Stomach smooth muscle (tissue), 2 donors: ENCODE results near the gene SNU13.
"Not testable (repeated sequence)": the region's sequence is repeated elsewhere in the genome, so short reads cannot be mapped to it uniquely, and the experiment has no call there.

Experiments
- H3K27ac ChIP-seq: one replicate; pipeline ENCODE4 v1.7.0; 2013; ENCODE audit warnings: mild to moderate bottlenecking, low read length, inconsistent platforms
- H3K27me3 ChIP-seq, 2 donors: one replicate each; pipeline ENCODE4 v1.7.0; 2013; ENCODE audit warnings: low read length in 2 of 2; ENCODE audit not compliant: insufficient read depth in 2 of 2, control insufficient read depth in 1 of 2
- H3K36me3 ChIP-seq, 2 donors: one replicate each; pipeline ENCODE4 v1.7.0; 2013; ENCODE audit warnings: low read length in 2 of 2; ENCODE audit not compliant: control insufficient read depth in 2 of 2, insufficient read depth in 2 of 2
- H3K4me1 ChIP-seq: one replicate; pipeline ENCODE4 v1.7.0; 2013; ENCODE audit warnings: low read length; ENCODE audit not compliant: control insufficient read depth, insufficient read depth
- H3K4me3 ChIP-seq, 2 donors: one replicate each; pipeline ENCODE4 v1.7.0; 2013; ENCODE audit warnings: low read length in 2 of 2
- H3K9ac ChIP-seq, 2 donors: one replicate each; pipeline ENCODE4 v1.7.0; 2013; ENCODE audit warnings: low read length in 2 of 2, mild to moderate bottlenecking in 1 of 2
- H3K9me3 ChIP-seq, 2 donors: one replicate each; pipeline ENCODE4 v1.7.0; 2013; ENCODE audit warnings: low read length in 2 of 2; ENCODE audit not compliant: control insufficient read depth in 2 of 2
- donor health status: healthy.
- donor health status: Pancreatic carcinoma.

The SNU13 gene

DNA sequence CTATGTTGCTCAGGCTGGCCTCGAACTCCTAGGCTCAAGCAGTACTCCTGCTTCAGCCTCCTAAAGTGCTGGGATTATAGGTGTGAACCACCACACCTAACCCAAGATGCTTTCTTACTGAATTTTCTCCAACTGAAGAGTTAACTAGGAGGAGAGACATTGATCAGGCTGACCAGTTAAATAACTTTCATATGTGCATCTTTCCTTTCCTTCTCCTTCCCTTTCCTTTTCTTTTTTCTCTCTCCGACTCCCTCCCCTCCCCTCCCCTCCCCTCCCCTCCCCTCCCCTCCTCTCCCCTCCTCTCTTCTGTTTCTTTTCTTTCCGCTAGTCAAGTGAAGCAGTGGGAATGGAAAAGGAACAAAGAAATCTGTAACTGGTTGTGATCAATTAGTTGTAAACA lies 40.9 kb downstream of the SNU13 start:
- Histone ChIP-seq H3K4me3 (no peak overlapping the region), H3K36me3 (peaks cover 36 to 40% of the 10 kb centered on the region in 2 donors), H3K27ac (no peak overlapping the region)

DNA sequence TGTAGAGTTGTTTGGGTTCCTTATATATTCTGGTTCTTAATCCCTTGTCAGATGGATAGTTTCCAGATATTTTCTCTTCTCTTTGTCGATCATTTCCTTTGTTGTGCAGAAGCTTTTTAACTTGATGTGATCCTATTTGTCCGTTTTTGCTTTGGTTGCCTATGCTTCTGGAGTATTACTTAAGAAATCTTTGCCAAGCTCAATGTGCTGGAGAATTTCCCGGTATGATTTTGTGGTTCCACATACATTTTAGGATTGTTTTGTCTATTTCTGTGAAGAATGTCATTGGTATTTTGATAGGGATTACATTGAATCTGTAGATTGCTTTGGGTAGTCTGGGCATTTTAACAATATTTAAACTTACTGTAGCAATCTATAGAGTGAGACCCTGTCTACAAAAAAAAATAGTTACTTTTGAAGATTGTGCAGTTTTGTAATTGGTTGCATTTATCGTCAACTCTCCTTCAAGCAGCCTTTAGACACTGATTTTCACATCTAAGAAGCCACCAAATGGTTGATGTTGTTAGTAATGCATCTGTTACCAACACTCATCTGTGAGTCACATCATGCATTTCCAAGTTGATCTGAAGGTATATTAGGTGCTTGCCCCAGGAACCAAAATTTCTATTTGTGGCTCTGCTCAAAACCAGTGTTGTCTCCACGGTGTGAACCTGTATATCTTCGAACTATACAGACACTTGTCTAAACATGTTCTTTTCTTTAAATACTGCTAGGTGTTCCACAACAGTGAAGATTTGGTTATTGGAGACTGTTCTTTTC lies 46.1 kb downstream of the SNU13 start:
- Histone ChIP-seq H3K9me3 (no peaks in the 10 kb centered on the region), H3K36me3 (peaks cover 36 to 37% of the 10 kb centered on the region in 2 donors), H3K27ac (no peak overlapping the region), H3K4me3 (no peak overlapping the region), H3K9ac (no peak overlapping the region), H3K27me3 (no peaks in the 10 kb centered on the region), H3K4me1 (no peaks in the 10 kb centered on the region)

More for the DNA sequence above, 40.9 kb downstream of the SNU13 start:
- H3K9me3 ChIP-seq, result no peaks in the 10 kb centered on the region
- H3K27me3 ChIP-seq, result no peaks in the 10 kb centered on the region
- H3K9ac ChIP-seq, result no peak overlapping the region
- no peaks in the 10 kb centered on the region for H3K4me1 ChIP-seq

DNA sequence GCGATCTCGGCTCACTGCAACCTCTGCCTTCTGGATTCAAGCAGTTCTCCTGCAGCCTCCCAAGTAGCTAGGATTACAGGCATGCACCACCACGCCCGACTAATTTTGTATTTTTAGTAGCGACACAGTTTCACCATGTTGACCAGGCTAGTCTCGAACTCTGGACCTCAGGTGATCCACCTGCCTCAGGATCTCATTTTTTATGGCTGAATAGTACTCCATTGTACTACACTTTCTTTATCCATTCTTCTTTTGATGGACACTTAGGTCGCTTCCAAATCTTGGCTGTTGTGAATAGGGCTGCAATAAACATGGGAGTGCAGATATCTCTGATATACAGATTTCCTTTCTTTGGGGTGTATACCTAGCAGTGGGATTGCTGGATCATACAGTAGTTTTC lies 46.8 kb downstream of the SNU13 start:
- H3K27ac ChIP-seq, result no peak overlapping the region
- H3K9me3 ChIP-seq, result no peaks in the 10 kb centered on the region
- H3K9ac ChIP-seq, result no peak overlapping the region
- no peaks in the 10 kb centered on the region for H3K4me1 ChIP-seq
- H3K27me3 ChIP-seq, result no peaks in the 10 kb centered on the region
- H3K4me3 ChIP-seq, result no peak overlapping the region
- H3K36me3 ChIP-seq, result peaks cover 41 to 42% of the 10 kb centered on the region in 2 donors

DNA sequence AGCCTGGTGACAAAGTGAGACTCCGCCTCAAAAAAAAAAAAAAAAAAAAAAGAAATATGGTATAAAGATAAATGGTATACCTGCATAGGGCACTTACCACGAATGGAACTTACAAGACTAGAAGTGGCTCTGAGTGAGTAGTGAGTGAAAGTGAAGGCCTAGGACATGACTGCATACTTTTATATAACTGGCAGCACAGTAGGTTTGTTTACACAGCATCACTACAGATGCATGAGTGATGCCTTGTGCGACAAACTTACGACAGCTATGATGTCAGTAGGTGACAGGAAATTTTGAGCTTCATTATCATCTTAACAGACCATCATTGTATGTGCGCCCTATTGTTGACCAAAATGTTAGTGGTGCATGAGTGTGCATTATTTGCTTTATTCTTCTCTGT lies 49.9 kb downstream of the SNU13 start:
- H3K9me3 ChIP-seq, result no peaks in the 10 kb centered on the region
- no peak overlapping the region for H3K9ac ChIP-seq
- no peaks in the 10 kb centered on the region for H3K4me1 ChIP-seq
- no peak overlapping the region for H3K4me3 ChIP-seq
- H3K36me3 ChIP-seq, result peaks cover 33 to 58% of the 10 kb centered on the region in 2 donors
- no peak overlapping the region for H3K27ac ChIP-seq
- H3K27me3 ChIP-seq, result no peaks in the 10 kb centered on the region

DNA sequence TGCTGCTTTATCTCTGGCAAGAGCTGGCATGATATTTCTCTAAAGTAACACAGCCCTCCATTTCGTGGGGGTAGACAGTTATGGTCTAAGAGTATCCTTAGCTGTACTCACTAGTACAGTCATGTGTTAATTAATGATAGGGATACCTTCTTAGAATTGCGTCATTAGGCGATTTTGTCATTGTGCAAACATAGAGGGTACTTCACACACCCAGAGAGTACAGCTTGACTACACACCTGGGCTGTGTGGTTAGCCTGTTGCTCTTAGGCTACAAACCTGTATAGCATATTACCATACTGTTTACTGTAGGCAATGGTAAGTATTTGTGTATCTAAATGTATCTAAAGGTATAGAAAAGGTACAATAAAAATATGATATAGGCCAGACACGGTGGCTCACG lies 50.5 kb downstream of the SNU13 start:
- Histone ChIP-seq H3K27ac (no peak overlapping the region), H3K4me3 (no peak overlapping the region), H3K9me3 (no peaks in the 10 kb centered on the region), H3K27me3 (no peaks in the 10 kb centered on the region), H3K4me1 (no peaks in the 10 kb centered on the region), H3K36me3 (peaks cover 33 to 58% of the 10 kb centered on the region in 2 donors), H3K9ac (no peak overlapping the region)

DNA sequence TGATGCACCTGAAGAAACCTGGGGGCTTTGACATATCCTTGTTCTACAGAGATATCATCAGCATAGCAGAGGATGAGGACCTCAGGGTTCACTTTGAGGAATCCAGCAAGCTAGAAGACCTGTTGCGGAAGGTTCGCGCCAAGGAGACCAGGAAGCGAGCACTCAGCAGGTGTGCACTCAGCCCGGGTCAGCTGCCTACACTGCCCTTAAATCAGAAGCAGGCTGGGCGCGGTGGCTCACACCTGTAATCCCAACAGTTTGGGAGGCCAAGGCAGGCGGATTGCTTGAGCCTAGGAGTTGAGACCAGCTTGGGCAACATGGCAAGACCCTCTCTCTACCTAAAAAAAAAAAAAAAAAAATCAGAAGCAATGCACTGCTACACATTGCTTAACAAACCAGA lies 51.0 kb downstream of the SNU13 start:
- H3K27ac ChIP-seq, H3K9ac ChIP-seq, H3K4me1 ChIP-seq, H3K9me3 ChIP-seq, H3K4me3 ChIP-seq, H3K27me3 ChIP-seq: not testable (repeated sequence)
- H3K36me3 ChIP-seq, result peaks cover 31 to 55% of the 10 kb centered on the region in 2 donors

DNA sequence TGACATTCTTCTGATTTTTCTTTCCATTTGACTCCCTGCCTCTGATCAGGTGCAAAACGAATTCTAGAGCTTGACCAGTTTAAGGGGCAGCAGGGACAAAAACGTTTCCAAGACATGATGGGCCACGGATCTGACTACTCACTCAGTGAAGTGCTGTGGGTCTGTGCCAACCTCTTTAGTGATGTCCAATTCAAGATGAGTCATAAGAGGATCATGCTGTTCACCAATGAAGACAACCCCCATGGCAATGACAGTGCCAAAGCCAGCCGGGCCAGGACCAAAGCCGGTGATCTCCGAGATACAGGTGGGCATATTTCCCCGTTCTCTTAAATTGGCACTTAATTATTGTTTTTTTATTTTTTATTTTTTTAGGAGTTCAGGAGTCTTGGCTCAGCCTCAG lies 52.2 kb downstream of the SNU13 start:
- H3K4me3 ChIP-seq, result no peak overlapping the region
- no peak overlapping the region for H3K27ac ChIP-seq
- no peaks in the 10 kb centered on the region for H3K27me3 ChIP-seq
- peaks cover 20 to 48% of the 10 kb centered on the region in 2 donors for H3K36me3 ChIP-seq
- H3K9ac ChIP-seq, result no peak overlapping the region
- no peaks in the 10 kb centered on the region for H3K4me1 ChIP-seq
- H3K9me3 ChIP-seq, result no peaks in the 10 kb centered on the region

DNA sequence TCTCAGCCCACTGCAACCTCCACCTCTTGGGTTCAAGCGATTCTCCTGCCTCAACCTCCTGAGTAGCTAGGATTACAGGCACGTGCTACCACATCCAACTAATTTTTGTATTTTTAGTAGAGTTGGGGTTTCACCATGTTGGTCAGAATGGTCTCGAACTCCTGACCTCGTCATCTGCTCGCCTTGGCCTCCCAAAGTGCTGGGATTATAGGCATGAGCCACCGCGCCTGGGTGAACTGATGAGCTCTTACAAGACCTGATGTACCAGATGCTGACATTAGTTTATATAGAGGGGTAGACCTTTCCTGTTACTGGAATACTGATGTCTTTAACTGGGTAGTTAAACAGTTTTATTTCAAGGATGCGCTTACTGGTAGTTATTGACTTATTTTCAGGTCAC lies 54.1 kb downstream of the SNU13 start:
- not testable (repeated sequence) for H3K9me3 ChIP-seq, H3K4me3 ChIP-seq, H3K27ac ChIP-seq, H3K4me1 ChIP-seq, H3K9ac ChIP-seq, H3K27me3 ChIP-seq
- H3K36me3 ChIP-seq, result peaks cover 20 to 42% of the 10 kb centered on the region in 2 donors

DNA sequence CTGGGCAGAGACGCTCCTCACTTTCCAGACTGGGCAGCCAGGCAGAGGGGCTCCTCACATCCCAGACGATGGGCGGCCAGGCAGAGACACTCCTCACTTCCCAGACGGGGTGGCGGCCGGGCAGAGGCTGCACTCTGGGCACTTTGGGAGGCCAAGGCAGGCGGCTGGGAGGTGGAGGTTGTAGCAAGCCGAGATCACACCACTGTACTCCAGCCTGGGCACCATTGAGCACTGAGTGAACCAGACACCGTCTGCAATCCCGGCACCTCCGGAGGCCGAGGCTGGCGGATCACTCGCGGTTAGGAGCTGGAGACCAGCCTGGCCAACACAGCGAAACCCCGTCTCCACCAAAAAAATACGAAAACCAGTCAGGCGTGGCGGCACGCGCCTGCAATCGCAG lies 57.1 kb downstream of the SNU13 start:
- not testable (repeated sequence) for H3K9me3 ChIP-seq, H3K9ac ChIP-seq, H3K4me3 ChIP-seq, H3K27ac ChIP-seq, H3K4me1 ChIP-seq, H3K27me3 ChIP-seq
- H3K36me3 ChIP-seq, result peaks cover 15 to 40% of the 10 kb centered on the region in 2 donors

DNA sequence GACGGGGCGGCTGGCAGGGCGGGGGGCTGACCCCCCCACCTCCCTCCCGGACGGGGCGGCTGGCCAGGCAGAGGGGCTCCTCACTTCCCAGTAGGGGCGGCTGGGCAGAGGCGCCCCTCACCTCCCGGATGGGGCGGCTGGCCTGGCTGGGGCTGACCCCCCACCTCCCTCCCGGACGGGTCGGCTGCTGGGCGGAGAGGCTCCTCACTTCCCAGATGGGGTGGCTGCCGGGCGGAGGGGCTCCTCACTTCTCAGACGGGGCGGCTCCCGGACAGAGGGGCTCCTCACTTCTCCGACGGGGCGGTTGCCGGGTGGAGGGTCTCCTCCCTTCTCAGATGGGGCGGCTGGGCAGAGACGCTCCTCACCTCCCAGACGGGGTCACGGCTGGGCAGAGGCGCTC lies 57.6 kb downstream of the SNU13 start:
- H3K9ac ChIP-seq, H3K4me3 ChIP-seq, H3K27ac ChIP-seq, H3K9me3 ChIP-seq, H3K4me1 ChIP-seq, H3K27me3 ChIP-seq: not testable (repeated sequence)
- H3K36me3 ChIP-seq, result peaks cover 15 to 35% of the 10 kb centered on the region in 2 donors

DNA sequence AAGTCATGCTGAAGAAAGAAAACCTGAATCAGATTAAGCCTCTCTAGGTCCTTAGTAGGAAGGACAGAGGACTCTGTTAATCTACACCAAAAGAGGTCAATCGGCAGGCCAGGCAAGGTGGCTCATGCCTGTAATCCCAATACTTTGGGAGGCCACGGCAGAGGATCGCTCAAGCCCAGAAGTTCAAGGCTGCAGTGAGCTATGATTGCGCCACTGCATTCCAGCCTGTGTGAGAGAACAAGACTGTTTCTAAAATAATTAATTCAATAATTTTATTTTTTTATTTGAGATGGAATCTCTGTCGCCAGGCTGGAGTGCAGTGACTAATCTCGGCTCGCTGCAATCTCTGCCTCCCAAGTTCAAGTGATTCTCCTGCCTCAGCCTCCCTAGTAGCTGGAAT lies 63.1 kb downstream of the SNU13 start:
- H3K4me1 ChIP-seq, result peaks cover 9% of the 10 kb centered on the region
- no peak overlapping the region for H3K9ac ChIP-seq
- H3K4me3 ChIP-seq, result no peak overlapping the region
- H3K9me3 ChIP-seq, result no peaks in the 10 kb centered on the region
- H3K27ac ChIP-seq, result no peak overlapping the region
- H3K36me3 ChIP-seq, result peaks cover 15 to 26% of the 10 kb centered on the region in 2 donors
- no peaks in the 10 kb centered on the region for H3K27me3 ChIP-seq
